ENCODE measurements around the gene RPL22.

RPL22 gene

DNA sequence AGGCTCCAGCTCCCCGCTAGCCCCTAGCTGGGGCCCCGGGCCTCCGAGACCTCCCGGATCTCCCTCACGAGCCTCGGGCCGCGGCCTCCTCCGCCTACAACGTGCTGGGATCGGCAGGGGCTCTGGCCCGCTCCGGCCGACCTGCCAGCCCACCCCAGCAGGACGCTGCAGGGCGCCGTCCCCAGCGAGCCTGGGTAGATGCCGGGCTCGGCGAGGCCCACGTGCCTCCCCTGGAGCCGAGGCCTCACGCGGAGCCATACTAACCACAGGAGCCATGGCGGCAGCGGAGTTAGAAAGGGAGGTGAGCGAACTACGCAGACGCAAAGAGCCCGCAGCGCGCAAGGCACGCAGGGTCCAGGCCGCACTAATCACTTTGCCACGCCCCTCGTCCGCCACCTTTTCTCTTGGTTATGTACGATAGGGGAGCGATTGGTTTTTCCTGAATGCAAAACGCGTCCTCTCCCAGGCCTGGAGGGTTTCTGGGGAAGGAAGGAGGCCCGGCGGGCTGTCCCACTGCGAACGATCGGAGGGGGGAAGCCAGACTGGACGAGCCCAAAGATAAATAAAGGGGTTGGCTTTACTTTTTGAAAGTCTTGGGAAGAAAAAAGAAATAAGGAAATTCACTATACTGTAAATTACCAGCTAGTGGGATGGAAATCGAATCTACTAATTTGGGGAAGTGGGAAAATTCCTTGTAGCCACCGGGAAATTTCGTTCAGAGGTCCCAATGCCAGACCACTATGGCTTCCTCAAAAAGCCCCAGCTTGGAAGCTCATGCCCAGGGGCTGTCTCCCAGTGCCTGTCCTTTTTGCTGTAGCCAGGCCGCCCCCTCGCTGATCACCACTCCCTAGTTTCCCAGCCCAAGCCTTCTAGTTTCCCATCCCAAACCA lies at the start of gene RPL22:
Gene RPL22, minus strand, starts transcription at position 298 of the 890 bp plus-strand sequence. Its CDS starts 22 bp downstream, at position 276.
- Histone ChIP-seq H3K9me3 (ENCODE audit: insufficient read depth, low read length) (no peaks in the 10 kb centered on the region), H3K4me2 (ENCODE audit: low read length) (peak within 1 kb of the TSS; percentile 96), H3K27me3 (ENCODE audit: low read depth, low read length) (no peaks in the 10 kb centered on the region), H3K36me3 (replicated peaks; ENCODE audit: low read depth, low read length) (peaks cover 23% of the 10 kb centered on the region), H3K9ac (ENCODE audit: low read length) (peak within 1 kb of the TSS; percentile 96), H3K79me2 (ENCODE audit: low read length) (peaks cover 51% of the 10 kb centered on the region), H3K4me1 (ENCODE audit: low read length) (peaks cover 20% of the 10 kb centered on the region), H2AFZ (ENCODE audit: low read depth, low read length) (peak within 1 kb of the TSS; percentile 84), H3K4me3 (ENCODE audit: low read length) (peak within 1 kb of the TSS; percentile 100), H4K20me1 (ENCODE audit: insufficient read depth, low read length) (peaks cover 10% of the 10 kb centered on the region; the same call in 1 of the 2 replicates), H3K27ac (ENCODE audit: low read length) (peak within 1 kb of the TSS; percentile 77)
- TF ChIP-seq EZH2phosphoT487 (IDR thresholded peaks at IDR 0.05; ENCODE audit: low read depth): no peak
- TF ChIP-seq, protein P1, sequence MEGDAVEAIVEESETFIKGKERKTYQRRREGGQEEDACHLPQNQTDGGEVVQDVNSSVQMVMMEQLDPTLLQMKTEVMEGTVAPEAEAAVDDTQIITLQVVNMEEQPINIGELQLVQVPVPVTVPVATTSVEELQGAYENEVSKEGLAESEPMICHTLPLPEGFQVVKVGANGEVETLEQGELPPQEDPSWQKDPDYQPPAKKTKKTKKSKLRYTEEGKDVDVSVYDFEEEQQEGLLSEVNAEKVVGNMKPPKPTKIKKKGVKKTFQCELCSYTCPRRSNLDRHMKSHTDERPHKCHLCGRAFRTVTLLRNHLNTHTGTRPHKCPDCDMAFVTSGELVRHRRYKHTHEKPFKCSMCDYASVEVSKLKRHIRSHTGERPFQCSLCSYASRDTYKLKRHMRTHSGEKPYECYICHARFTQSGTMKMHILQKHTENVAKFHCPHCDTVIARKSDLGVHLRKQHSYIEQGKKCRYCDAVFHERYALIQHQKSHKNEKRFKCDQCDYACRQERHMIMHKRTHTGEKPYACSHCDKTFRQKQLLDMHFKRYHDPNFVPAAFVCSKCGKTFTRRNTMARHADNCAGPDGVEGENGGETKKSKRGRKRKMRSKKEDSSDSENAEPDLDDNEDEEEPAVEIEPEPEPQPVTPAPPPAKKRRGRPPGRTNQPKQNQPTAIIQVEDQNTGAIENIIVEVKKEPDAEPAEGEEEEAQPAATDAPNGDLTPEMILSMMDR (IDR thresholded peaks at IDR 0.05; ENCODE audit: low read depth, low read length): no peak

DNA sequence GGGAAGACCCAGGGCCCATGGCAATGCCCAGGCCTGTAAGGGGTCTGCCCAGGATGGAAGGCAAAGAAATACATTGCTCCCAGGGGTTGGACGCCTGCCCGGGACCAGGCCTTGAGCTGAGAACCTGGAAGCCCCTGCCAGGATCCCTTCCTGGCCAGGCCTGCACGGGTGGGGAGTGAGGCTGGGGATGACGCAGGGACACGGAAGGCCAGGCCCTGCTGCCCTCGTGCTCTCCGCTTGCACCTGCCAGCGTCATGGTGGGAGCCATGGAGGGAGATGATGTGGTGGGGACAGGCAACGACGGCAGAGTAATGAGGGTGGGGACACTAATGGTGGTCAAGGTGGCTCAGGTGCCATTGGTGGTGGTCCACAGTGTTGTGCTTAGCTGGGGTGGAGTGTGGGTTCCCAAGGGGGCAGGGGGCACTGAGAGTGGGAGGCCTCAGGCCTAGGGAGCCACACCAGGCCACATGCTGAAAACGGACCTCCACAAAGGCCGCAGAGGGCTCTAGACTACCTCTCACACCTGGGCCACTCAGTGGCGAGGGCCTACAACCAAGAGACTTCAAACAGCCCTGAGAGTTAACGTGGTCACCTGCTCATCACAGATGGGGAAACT lies 48.9 kb upstream of the RPL22 start:
- no peaks in the 10 kb centered on the region for H3K36me3 ChIP-seq (replicated peaks; ENCODE audit: low read depth, low read length)
- H3K27ac ChIP-seq (ENCODE audit: low read length): no peak overlapping the region
- no peaks in the 10 kb centered on the region for H4K20me1 ChIP-seq (ENCODE audit: insufficient read depth, low read length)
- H3K9me3 ChIP-seq (ENCODE audit: insufficient read depth, low read length): no peaks in the 10 kb centered on the region
- TF ChIP-seq, protein P1 (IDR thresholded peaks at IDR 0.05; ENCODE audit: low read depth, low read length): no peak
- no peak for TF ChIP-seq EZH2phosphoT487 (IDR thresholded peaks at IDR 0.05; ENCODE audit: low read depth)
- H3K79me2 ChIP-seq (ENCODE audit: low read length): no peaks in the 10 kb centered on the region
- no peak overlapping the region for H3K9ac ChIP-seq (ENCODE audit: low read length)
- no peak overlapping the region for H3K4me3 ChIP-seq (ENCODE audit: low read length)
- H2AFZ ChIP-seq (ENCODE audit: low read depth, low read length): no peak overlapping the region
- H3K4me1 ChIP-seq (ENCODE audit: low read length): peaks cover 4% of the 10 kb centered on the region; the same call in 1 of the 2 replicates
- no peaks in the 10 kb centered on the region for H3K27me3 ChIP-seq (ENCODE audit: low read depth, low read length)
- H3K4me2 ChIP-seq (ENCODE audit: low read length): no peak overlapping the region

GRCh38 chr1:6247651-6248050 lies 48.3 kb upstream of the RPL22 start:
- no peak overlapping the region for H3K4me2 ChIP-seq (ENCODE audit: low read length)
- no peaks in the 10 kb centered on the region for H3K79me2 ChIP-seq (ENCODE audit: low read length)
- H3K27ac ChIP-seq (ENCODE audit: low read length): no peak overlapping the region
- no peaks in the 10 kb centered on the region for H4K20me1 ChIP-seq (ENCODE audit: insufficient read depth, low read length)
- no peaks in the 10 kb centered on the region for H3K36me3 ChIP-seq (replicated peaks; ENCODE audit: low read depth, low read length)
- no peak for TF ChIP-seq EZH2phosphoT487 (IDR thresholded peaks at IDR 0.05; ENCODE audit: low read depth)
- TF ChIP-seq, protein P1 (IDR thresholded peaks at IDR 0.05; ENCODE audit: low read depth, low read length): no peak
- H3K4me1 ChIP-seq (ENCODE audit: low read length): peaks cover 4% of the 10 kb centered on the region; the same call in 1 of the 2 replicates
- H3K4me3 ChIP-seq (ENCODE audit: low read length): no peak overlapping the region
- no peaks in the 10 kb centered on the region for H3K9me3 ChIP-seq (ENCODE audit: insufficient read depth, low read length)
- H3K9ac ChIP-seq (ENCODE audit: low read length): no peak overlapping the region
- H3K27me3 ChIP-seq (ENCODE audit: low read depth, low read length): no peaks in the 10 kb centered on the region
- H2AFZ ChIP-seq (ENCODE audit: low read depth, low read length): no peak overlapping the region

Data from OCI-LY3 (cell line).